GM04503 (cell line): ENCODE measurements around the gene ADPRS.

Experiments
- DNase-seq: peaks from one replicate; pipeline ENCODE4 v3.0.0-alpha.2; 2012; ENCODE audit warnings: low read depth

The ADPRS gene

GRCh38 chr1:36087233-36088123 lies 1.2 kb upstream of the ADPRS start:
- DNase-seq, result no peak

DNA sequence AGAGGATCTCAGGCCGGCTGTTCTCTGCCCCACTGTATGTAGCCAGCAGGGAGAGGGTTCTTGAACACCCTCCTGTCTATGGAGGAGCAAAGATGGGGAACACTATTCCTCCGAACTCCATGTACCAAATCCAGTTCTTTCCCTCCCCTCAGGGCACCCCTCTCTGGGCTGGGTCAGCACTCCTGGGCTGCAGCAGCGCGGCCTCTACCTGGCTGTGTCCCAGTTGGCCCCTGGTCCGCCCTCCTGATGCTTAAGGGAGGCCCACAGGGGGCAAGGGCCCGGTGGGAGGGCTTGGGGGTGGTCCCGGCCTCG lies 471 bp upstream of the ADPRS start:
- DNase-seq, result no peak

DNA sequence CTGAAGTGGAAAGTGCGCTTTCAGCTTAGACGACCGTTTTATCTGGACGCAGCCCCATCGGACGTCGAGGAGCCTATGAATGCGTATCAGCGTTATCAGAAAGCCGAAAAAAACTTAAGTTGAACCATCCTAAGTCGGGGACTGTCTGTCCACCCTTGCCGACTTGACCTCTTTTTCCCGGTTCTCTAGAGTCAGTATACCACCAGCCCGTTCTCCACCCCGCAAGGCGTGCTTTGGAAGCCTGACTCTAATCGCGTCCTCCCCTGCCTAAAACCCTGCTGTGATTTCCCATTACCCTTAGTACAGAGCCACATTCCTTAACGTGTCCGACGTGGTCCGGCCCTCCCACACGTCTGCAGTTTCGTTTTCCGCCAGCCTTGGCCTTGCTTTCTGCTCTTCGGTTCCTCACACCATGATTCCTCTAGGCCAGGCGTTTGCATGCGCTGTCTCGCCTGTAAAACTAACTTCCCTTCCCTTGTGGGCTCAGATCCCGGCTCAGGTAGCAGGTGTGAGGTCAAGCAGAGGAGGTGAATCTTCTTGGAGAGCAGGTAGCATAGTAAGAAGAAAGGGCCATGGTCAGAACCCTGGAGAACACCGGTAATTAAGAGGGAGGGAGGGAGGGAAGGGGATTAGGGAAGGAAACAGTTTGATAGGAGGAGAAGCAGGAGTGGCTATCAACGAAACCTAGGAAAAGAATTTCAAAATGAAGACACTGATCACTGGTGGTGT lies 865 bp downstream of the ADPRS start:
- DNase-seq, result no peak

- DNase-seq, result no peak
Observed at GRCh38 chr1:36091141-36091540, 2.4 kb downstream of the ADPRS start.

DNA sequence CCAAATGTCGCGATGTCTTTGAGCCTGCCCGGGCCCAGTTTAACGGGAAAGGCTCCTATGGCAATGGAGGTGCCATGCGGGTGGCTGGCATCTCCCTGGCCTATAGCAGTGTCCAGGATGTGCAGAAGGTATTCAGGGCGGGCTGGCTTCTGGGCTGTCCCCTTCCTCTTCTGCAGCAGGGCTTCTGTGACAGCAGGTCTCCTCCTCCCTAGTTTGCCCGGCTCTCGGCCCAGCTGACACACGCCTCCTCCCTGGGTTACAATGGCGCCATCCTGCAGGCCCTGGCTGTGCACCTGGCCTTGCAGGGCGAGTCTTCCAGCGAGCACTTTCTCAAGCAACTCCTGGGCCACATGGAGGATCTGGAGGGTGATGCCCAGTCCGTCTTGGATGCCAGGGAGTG lies 3.0 kb downstream of the ADPRS start:
- DNase-seq, result no peak

DNA sequence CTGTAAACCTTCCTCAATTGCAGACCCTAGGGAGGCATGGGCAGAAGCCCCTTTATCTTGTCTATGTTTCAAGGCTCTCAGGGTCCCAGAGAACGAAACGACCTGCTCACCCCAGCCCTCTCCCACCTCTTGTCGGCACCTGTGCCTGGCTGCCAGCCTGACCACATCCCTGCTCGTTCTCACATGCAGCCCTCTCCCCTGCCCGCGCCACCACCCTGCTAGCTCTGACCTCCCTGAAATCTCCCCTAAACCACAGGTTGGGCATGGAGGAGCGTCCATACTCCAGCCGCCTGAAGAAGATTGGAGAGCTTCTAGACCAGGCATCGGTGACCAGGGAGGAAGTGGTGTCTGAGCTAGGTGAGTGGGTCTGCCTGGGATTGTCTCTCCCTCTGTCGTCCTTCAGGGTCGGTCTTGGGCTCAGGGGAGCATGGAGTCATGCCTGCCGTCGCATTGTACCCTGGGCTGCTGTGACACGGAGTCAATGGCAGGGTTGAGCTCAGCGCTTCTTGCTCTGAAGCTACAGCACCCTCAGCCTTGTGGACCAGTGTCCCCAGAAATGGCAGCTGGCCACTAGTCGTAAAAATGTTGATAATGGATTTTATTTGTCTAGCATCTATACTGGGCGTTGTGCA lies 3.6 kb downstream of the ADPRS start:
- DNase-seq, result no peak

DNA sequence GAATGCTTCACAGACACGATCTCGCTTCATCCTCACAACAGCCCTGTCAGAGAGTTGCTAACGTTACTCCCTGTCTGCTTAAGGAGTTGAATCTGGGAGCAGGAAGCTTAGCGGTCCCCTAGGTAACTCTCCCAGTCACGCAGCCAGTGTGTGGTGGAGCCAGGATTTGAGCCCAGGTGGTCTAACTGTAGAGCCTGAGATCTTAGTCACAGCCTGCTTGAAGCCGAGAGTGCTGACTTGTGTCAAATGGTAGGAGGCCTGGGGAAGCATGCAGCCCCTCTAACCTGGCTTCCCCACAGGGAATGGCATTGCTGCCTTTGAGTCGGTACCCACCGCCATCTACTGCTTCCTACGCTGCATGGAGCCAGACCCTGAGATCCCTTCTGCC lies 4.1 kb downstream of the ADPRS start:
- no peak for DNase-seq

GRCh38 chr1:36093226-36093625 lies 4.5 kb downstream of the ADPRS start:
- no peak for DNase-seq

- no peak for DNase-seq
Observed at GRCh38 chr1:36093929-36094328, 5.2 kb downstream of the ADPRS start.

DNA sequence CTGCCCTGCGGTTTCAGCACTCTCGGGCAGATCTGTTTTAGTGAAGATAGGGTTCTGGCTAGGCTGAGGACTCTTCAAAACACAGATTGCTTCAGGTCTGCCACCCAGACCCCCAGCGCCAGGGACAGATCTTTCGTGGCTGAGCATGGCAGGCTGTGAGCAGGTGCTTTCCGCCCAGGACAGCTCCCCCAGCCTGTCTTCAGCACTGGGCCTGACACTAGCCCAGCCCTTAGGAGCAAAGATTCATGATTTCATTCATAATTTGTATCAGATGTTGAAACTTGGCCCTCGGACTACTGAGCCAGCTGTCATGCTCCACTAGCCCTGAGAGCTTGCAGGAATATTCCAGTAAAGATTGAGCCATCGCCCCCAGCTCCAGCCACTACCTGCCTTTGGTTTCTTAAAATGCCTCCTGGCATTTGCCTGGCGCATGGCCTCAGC lies 5.9 kb downstream of the ADPRS start:
- DNase-seq, result no peak

GRCh38 chr1:36095760-36096405 lies 7.2 kb downstream of the ADPRS start:
- no peak for DNase-seq

- no peak for DNase-seq
Observed at GRCh38 chr1:36096500-36097432, 8.1 kb downstream of the ADPRS start.

DNA sequence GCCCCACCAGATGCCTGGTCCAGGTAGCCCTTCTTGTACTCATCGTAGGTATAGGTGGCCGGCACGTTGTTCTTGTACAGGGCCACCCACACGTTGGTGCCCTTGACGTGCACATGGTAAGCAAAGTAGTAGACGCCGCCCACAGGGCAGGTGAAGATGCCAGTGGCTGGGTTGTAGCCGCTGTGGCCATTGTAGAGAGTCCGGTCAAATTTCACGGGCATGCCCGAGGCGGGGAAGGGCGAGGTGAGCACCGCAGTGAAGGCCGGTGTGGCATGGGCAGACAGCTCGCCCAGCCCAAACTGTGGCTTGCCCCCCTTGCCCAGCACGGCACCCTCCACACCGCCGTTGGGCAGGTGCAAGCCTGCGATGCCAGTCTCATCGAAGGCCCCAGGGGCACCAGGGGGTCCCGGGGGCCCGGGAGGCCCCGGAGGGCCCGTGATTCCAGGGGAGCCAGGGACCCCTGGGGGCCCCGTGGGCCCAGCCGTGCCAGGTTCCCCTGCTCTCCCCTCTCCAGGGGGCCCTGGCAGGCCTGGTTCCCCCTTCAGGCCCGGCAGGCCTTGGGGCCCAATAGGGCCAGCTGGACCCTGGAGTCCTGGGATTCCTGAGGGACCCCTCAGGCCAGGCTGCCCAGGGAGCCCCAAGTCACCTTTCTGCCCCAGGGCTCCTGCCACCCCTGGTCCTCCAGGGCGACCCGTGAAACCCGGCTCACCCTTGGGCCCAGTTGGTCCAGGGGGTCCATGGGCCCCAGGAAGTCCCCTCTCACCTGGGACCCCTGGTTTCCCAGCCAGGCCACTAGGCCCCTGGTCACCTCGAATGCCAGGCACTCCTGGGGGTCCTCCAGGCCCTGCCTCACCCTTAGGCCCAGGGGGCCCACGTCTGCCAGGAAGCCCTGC lies 9.2 kb downstream of the ADPRS start:
- DNase-seq, result no peak

GRCh38 chr1:36098650-36099365 lies 10.1 kb downstream of the ADPRS start:
- no peak for DNase-seq

DNA sequence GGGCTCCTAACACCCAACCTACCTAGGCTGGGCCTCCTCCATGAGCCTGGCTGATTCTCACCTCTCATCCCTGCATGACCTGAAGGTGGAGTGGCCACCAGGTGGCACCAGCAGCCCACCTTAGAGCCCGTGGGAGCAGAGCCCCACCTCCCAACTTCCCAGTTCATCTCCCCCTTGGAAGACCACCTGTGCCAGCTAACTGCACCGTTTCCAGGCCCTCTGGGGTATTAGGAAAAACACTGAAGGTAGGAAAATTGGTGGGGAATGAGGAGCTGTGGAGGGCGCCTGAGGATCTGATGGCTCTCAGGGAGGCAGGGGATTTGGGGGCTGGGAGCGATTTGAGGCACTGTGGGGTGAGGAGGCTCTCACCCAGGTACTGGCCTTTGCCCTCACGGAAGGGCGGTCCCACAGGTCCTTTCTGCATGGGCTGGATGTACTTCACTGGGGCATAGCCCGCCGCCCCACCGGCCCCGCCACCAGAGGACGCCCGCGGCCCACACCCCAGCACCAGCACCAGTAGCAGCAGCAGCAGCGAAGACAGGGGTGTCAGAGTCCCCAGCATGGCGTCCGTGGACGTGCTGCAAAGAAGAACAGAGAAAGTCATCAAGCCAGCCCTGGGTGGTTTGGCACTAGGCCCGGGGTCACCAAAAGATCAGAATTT lies 11.1 kb downstream of the ADPRS start:
- no peak for DNase-seq

GRCh38 chr1:36100376-36100775 lies 11.7 kb downstream of the ADPRS start:
- DNase-seq, result no peak

DNA sequence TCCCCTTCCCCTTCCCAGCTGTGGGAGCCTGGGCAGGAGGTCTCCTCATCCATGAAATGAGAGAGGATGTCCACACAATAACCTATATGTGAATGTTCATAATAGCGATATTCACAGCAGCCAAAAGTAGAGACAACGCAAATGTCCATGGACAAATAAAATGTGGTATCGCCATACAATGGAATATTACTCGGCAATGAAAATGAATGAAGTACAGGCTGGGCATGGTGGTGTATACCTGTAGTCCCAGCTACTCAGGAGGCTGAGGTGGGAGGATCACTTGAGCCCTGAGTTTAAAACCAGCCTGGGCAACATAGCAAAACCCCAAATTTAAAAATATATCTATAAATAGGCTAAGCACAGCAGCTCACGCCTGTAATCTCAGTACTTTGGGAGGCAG lies 12.9 kb downstream of the ADPRS start:
- no peak for DNase-seq

DNA sequence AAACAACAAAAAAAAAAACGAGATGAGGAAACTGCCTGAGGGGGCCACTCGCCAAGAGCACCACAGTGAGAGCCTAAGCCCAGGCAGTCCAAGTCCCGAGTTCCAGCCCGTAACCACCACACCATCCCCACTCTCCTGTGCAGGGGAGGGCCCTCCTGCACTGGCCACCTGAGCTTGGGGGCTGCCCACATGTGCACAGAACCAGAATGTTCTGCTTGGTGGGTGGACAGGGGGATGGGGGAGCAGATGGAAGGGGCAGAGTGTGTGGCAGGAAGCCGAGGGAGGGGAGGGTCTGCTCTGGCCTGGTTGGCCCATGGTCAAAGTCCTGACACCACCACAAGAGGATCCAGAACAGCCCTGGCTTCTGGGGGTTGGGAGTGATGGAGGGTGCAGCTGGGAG lies 17.6 kb downstream of the ADPRS start:
- no peak for DNase-seq

- no peak for DNase-seq
Observed at GRCh38 chr1:36107394-36107793, 18.7 kb downstream of the ADPRS start.
